GM18498 (cell line): ENCODE measurements around the gene WDR70.
"Not testable (repeated sequence)": the region's sequence is repeated elsewhere in the genome, so short reads cannot be mapped to it uniquely, and the experiment has no call there.

Source experiments
- ATAC-seq: cut with Tn5 transposase; IDR thresholded peaks from one replicate; pipeline ENCODE4 v1.9.1; 2021; ENCODE audit warnings: mild to moderate bottlenecking, moderate library complexity; ENCODE audit not compliant: unreplicated experiment

WDR70 gene

GRCh38 chr5:37786862-37787519 is 407.9 kb downstream of the WDR70 start:
- no peak for ATAC-seq

DNA sequence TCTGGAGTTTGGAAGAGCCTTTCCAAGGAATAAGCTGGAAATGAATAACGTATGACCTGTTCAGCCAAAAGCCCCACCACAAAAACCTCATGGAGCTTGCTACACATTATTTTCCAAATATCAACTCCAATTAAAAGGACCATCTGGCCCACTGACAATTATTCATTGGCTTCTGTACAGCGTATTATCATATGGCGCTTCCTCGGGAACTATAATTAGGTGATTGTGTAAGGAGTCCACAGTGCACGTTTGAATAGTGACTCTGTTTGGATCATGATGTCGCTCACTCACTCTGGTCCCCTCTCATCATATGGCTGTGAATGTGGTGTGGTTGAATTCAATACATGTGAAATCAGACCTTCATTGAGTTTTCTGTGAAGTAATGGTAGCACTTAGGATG is 408.6 kb downstream of the WDR70 start:
- no peak for ATAC-seq

- ATAC-seq, result no peak
Measured at GRCh38 chr5:37789991-37790390, 410.9 kb downstream of the WDR70 start.

DNA sequence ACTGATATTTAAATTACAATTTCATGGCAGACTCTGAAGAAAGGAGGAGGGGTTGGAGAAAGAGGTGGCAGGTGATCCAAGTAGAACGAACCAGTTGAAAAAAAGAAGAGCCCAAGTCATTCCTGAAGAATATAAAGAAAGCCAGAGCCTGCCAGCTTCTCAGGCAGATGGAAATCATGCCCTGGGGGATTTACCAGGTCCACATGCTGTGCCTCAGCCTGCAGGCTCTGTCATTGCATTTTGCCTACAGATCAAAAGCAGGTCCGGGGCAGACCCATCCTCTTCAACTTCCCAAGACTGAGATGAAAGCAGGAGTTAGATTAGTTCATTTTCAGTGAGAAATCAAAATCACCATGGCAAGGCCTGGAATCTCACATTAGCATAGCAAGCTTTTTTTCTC is 412.2 kb downstream of the WDR70 start:
- ATAC-seq, result no peak

DNA sequence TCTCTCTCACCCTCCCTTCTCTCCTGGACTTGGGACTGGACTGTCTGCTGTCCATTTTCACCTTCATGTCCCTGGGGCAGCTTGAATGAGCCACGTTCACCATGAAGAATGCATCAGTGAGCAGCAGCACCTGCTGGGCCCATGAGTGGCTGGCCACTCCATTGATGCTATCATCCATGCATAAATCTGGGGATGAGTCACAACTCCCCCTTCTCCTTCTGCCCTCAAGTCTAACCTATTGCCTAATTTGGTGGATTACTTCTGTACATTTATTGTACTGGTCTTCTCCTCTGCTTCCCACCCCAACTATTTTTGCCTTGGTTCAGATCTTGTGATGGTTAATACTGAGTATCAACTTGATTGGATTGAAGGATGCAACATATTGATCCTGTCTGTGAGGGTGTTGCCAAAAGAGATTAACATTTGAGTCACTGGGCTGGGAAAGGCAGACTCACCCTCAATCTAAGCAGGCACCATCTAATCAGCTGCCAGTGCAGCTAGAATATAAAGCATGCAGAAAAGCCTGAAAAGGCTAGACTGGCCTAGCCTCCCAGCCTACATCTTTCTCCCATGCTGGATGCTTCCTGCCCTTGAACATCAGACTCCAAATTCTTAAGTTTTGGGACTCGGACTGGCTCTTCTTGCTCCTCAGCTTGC is 414.0 kb downstream of the WDR70 start:
- no peak for ATAC-seq

DNA sequence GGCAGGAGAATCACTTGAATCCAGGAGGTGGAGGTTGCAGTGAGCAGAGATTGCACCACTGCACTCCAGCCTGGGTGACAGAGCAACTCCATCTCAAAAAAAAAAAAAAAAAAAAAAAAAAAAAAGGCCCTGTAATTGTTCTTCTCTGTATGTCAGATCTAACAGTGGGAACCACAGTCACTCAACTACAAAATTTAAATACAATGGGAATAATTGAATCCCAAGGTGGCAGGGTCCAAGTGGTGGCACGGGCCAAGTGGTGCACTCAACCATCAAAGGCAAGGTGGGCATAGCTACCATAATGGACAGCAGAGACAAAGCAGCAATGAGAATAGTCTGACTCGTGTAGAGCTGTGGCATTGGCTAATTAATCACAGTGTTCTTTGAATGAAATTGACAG is 416.2 kb downstream of the WDR70 start:
- ATAC-seq, result not testable (repeated sequence)

DNA sequence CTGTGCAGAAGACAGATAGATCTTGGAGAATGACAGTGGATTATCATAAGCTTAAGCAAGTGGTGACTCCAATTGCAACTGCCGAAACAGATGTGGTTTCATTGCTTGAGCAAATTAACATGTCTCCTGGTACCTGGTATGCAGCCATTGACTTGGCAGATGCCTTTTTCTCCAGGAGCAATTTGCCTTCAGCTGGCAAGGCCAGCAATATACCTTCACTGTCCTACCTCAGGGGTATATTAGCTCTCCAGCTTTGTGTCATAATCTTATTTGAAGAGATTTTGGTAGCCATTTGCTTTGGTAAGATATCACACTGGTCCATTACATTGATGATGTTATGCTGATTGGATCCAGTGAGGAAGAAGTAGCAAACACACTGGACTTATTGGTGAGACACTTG is 417.3 kb downstream of the WDR70 start:
- not testable (repeated sequence) for ATAC-seq

GRCh38 chr5:37799865-37800421 is 420.8 kb downstream of the WDR70 start:
- ATAC-seq, result no peak

GRCh38 chr5:37801521-37801920 is 422.4 kb downstream of the WDR70 start:
- no peak for ATAC-seq
